PC-9 (cell line): Measurements from ENCODE around the gene EBF4.

ENCODE experiments used
- CTCF ChIP-seq: fragments of 200-600 bp; sonication (generic); conservative IDR thresholded peaks from 2 replicates; pipeline ENCODE4 v1.6.1; 2017; ENCODE audit warnings: mixed run types, antibody characterized with exemption, mild to moderate bottlenecking, moderate library complexity
- EZH2 ChIP-seq: fragments of 200-600 bp; sonication (generic); IDR thresholded peaks from 2 replicates; pipeline ENCODE4 v1.8.0; 2017; ENCODE audit warnings: antibody characterized with exemption, low read depth

GRCh38 chr20:2751347-2751877, 58.8 kb downstream of the EBF4 start:
- TF ChIP-seq CTCF (no peak), EZH2 (no peak)
